Right atrium auricular region (tissue), 2 donors: ENCODE results near the gene PCDHGA9. TPM values are rescaled to one million over a fixed set of nuclear protein-coding genes. Genes with fewer than 3 reads are reported as not detected.
"Not testable (repeated sequence)": the region's sequence is repeated elsewhere in the genome, so short reads cannot be mapped to it uniquely, and the experiment has no call there.

Experiments
- DNase-seq: peaks from one replicate; pipeline ENCODE4 v3.0.0-alpha.2; 2019; ENCODE audit warnings: low spot score
- H3K27ac ChIP-seq, 2 donors: fragments of 200-600 bp; sonication (generic); 1 replicate in 1 of 2; 2 replicates in 1 of 2; pipeline ENCODE4 v1.5.1; 2016 to 2019
- H3K27me3 ChIP-seq, 2 donors: fragments of 200-600 bp; sonication (generic); one replicate each; pipeline versions ENCODE4 v1.5.1 to v1.6.0; 2017 to 2019
- H3K36me3 ChIP-seq: fragments of 200-600 bp; sonication (generic); one replicate; pipeline ENCODE4 v1.5.1; 2016
- H3K4me1 ChIP-seq, 2 donors: fragments of 200-600 bp; sonication (generic); one replicate each; pipeline versions ENCODE4 v1.5.1 to v1.6.0; 2017 to 2019
- H3K4me3 ChIP-seq, 2 donors: fragments of 200-600 bp; sonication (generic); 1 replicate in 1 of 2; 2 replicates in 1 of 2; pipeline ENCODE4 v1.5.1; 2017 to 2019; ENCODE audit warnings: mild to moderate bottlenecking in 1 of 2, moderate library complexity in 1 of 2
- H3K9me3 ChIP-seq, 2 donors: fragments of 200-600 bp; sonication (generic); one replicate each; pipeline ENCODE4 v1.5.1; 2019
- total RNA-seq, 2 donors: library from RNA; depleted of rRNA; stranded (reverse); fragments of >200 nt; gene quantifications; one replicate each; pipeline ENCODE4 v1.1.0, GENCODE V29; 2016
- TF ChIP-seq, protein P1 (sequence below), 2 donors: fragments of 200-600 bp; sonication (generic); IDR thresholded peaks; one replicate each; pipeline ENCODE4 v1.5.1; 2019; ENCODE audit warnings: antibody characterized with exemption in 2 of 2

PCDHGA9 gene
- total RNA-seq, 2 donors from 2014 or later: 3.7 to 5.2 TPM

GRCh38 chr5:141382469-141383294 is 19.9 kb upstream of the PCDHGA9 start, which contains the start of gene PCDHGA7:
Gene PCDHGA7 (plus strand): TSS chr5:141382742. CDS start chr5:141382900, 158 bp downstream.
- Histone ChIP-seq H3K4me3 (peak within 1 kb of the TSS; percentile 35 to 43), H3K4me1 (peaks cover 0 to 4% of the 10 kb centered on the region in 2 donors), H3K9me3 (peaks cover 0 to 95% of the 10 kb centered on the region in 2 donors), H3K27me3 (no peaks in the 10 kb centered on the region), H3K36me3 (peaks cover 4% of the 10 kb centered on the region), H3K27ac (no peak within 1 kb of the TSS)
- TF ChIP-seq, protein P1, sequence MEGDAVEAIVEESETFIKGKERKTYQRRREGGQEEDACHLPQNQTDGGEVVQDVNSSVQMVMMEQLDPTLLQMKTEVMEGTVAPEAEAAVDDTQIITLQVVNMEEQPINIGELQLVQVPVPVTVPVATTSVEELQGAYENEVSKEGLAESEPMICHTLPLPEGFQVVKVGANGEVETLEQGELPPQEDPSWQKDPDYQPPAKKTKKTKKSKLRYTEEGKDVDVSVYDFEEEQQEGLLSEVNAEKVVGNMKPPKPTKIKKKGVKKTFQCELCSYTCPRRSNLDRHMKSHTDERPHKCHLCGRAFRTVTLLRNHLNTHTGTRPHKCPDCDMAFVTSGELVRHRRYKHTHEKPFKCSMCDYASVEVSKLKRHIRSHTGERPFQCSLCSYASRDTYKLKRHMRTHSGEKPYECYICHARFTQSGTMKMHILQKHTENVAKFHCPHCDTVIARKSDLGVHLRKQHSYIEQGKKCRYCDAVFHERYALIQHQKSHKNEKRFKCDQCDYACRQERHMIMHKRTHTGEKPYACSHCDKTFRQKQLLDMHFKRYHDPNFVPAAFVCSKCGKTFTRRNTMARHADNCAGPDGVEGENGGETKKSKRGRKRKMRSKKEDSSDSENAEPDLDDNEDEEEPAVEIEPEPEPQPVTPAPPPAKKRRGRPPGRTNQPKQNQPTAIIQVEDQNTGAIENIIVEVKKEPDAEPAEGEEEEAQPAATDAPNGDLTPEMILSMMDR (IDR thresholded peaks at IDR 0.05): peak in 1 of 2 donors; percentile 51
- no peak for DNase-seq

DNA sequence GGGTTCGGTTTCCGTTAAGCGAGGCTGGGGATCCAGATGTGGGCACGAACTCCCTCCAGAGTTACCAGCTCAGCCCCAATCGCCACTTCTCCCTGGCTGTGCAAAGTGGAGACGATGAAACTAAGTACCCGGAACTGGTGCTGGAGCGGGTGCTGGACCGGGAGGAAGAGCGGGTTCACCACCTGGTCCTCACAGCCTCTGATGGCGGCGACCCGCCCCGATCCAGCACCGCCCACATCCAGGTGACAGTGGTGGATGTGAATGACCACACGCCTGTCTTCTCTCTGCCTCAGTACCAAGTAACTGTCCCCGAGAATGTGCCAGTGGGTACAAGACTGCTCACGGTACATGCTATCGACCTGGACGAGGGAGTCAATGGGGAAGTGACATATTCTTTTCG is 19.2 kb upstream of the PCDHGA9 start:
- H3K4me1 ChIP-seq: peaks cover 0 to 4% of the 10 kb centered on the region in 2 donors
- H3K36me3 ChIP-seq: peaks cover 4% of the 10 kb centered on the region
- TF ChIP-seq, protein P1 (IDR thresholded peaks at IDR 0.05): no peak
- peak overlapping the region in 1 of 2 donors; percentile 43 for H3K4me3 ChIP-seq
- no peaks in the 10 kb centered on the region for H3K27me3 ChIP-seq
- DNase-seq: no peak
- no peak overlapping the region for H3K27ac ChIP-seq
- H3K9me3 ChIP-seq: peaks cover 0 to 91% of the 10 kb centered on the region in 2 donors

- DNase-seq: no peak
- TF ChIP-seq, protein P1 (IDR thresholded peaks at IDR 0.05): no peak
- H3K36me3 ChIP-seq: peaks cover 4% of the 10 kb centered on the region
- peaks cover 6 to 91% of the 10 kb centered on the region in 2 donors for H3K9me3 ChIP-seq
- no peaks in the 10 kb centered on the region for H3K27me3 ChIP-seq
- H3K27ac ChIP-seq: no peak overlapping the region
- H3K4me3 ChIP-seq: no peak overlapping the region
- peaks cover 0 to 4% of the 10 kb centered on the region in 2 donors for H3K4me1 ChIP-seq
Observed at GRCh38 chr5:141384471-141385267, 17.9 kb upstream of the PCDHGA9 start.

- DNase-seq, H3K36me3 ChIP-seq, H3K4me1 ChIP-seq, H3K27me3 ChIP-seq, H3K27ac ChIP-seq: not testable (repeated sequence)
- TF ChIP-seq, protein P1 (IDR thresholded peaks at IDR 0.05): peak; percentile 42 to 70
- Histone ChIP-seq H3K4me3 (peak within 1 kb of the TSS; percentile 33 to 39), H3K9me3 (peaks cover 10 to 94% of the 10 kb centered on the region in 2 donors)
Observed at GRCh38 chr5:141387557-141388311, 14.8 kb upstream of the PCDHGA9 start, which contains the start of gene PCDHGB4. Gene PCDHGB4 (plus strand): TSS chr5:141387698. CDS start chr5:141387885, 187 bp downstream.

DNA sequence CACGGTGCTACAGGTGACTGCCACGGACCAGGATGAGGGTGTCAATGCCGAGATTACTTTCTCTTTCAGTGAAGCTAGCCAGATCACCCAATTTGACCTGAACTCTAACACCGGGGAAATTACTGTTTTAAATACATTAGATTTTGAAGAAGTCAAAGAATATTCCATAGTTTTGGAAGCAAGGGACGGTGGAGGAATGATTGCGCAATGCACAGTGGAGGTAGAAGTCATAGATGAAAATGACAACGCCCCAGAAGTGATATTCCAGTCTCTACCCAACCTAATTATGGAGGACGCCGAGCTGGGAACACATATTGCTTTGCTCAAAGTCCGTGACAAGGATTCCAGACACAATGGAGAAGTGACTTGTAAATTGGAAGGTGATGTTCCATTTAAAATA is 13.9 kb upstream of the PCDHGA9 start:
- Histone ChIP-seq H3K27ac (no peak overlapping the region), H3K4me1 (no peaks in the 10 kb centered on the region), H3K36me3 (peaks cover 7% of the 10 kb centered on the region), H3K4me3 (no peak overlapping the region), H3K27me3 (no peaks in the 10 kb centered on the region), H3K9me3 (peaks cover 10 to 94% of the 10 kb centered on the region in 2 donors)
- DNase-seq: no peak
- TF ChIP-seq, protein P1 (IDR thresholded peaks at IDR 0.05): no peak
